Hindlimb muscle (tissue), 1 donor: ENCODE measurements around the gene SLC35C1. TPM values are rescaled to one million over a fixed set of nuclear protein-coding genes. Genes with fewer than 3 reads are reported as not detected.

Source experiments
- DNase-seq: peaks from one replicate; pipeline ENCODE4 v3.0.0-alpha.2; 2013
- polyA plus RNA-seq: library from polyadenylated mRNA; unstranded; fragments of 120-200 nt; gene quantifications from one replicate; pipeline ENCODE4 v1.2.1, GENCODE V29; 2013; ENCODE audit not compliant: insufficient read length

The SLC35C1 gene
- 8.0 TPM for polyA plus RNA-seq

- DNase-seq: peak; percentile 96
Observed at GRCh38 chr11:45804761-45805304, at the start of gene SLC35C1. Gene SLC35C1 (plus strand): TSS chr11:45805149. CDS start chr11:45805802, 653 bp downstream.

- no peak for DNase-seq
Observed at GRCh38 chr11:45755281-45755859, 49.6 kb upstream of the SLC35C1 start.

- no peak for DNase-seq
Observed at GRCh38 chr11:45756384-45757010, 48.5 kb upstream of the SLC35C1 start.

- DNase-seq: no peak
Observed at GRCh38 chr11:45757672-45758071, 47.3 kb upstream of the SLC35C1 start.

GRCh38 chr11:45761659-45762058 lies 43.3 kb upstream of the SLC35C1 start:
- no peak for DNase-seq

- DNase-seq: no peak
Observed at GRCh38 chr11:45765107-45765668, 39.8 kb upstream of the SLC35C1 start.

GRCh38 chr11:45765836-45766235 lies 39.1 kb upstream of the SLC35C1 start:
- DNase-seq: no peak

GRCh38 chr11:45766469-45766868 lies 38.5 kb upstream of the SLC35C1 start:
- DNase-seq: no peak

GRCh38 chr11:45768486-45768885 lies 36.5 kb upstream of the SLC35C1 start:
- DNase-seq: no peak

GRCh38 chr11:45769960-45770359 lies 35.0 kb upstream of the SLC35C1 start:
- no peak for DNase-seq

GRCh38 chr11:45771193-45771565 lies 33.8 kb upstream of the SLC35C1 start:
- peak; percentile 64 for DNase-seq

GRCh38 chr11:45771566-45772448 lies 33.1 kb upstream of the SLC35C1 start:
- peak; percentile 78 for DNase-seq

- DNase-seq: no peak
Observed at GRCh38 chr11:45772449-45772774, 32.5 kb upstream of the SLC35C1 start.

- no peak for DNase-seq
Observed at GRCh38 chr11:45772986-45773785, 31.8 kb upstream of the SLC35C1 start.

- no peak for DNase-seq
Observed at GRCh38 chr11:45773786-45774655, 30.9 kb upstream of the SLC35C1 start.

GRCh38 chr11:45774786-45775185 lies 30.2 kb upstream of the SLC35C1 start:
- DNase-seq: no peak

GRCh38 chr11:45777127-45777969 lies 27.6 kb upstream of the SLC35C1 start:
- DNase-seq: no peak

GRCh38 chr11:45778341-45778740 lies 26.6 kb upstream of the SLC35C1 start:
- no peak for DNase-seq

- DNase-seq: no peak
Observed at GRCh38 chr11:45779602-45780001, 25.3 kb upstream of the SLC35C1 start.

GRCh38 chr11:45786272-45786671 lies 18.7 kb upstream of the SLC35C1 start:
- no peak for DNase-seq
